ENCODE results near the gene FMNL2.

FMNL2 gene

GRCh38 chr2:152501666-152502065 lies 166.7 kb downstream of the FMNL2 start:
- ATAC-seq = no peak
- TF ChIP-seq, protein P1, sequence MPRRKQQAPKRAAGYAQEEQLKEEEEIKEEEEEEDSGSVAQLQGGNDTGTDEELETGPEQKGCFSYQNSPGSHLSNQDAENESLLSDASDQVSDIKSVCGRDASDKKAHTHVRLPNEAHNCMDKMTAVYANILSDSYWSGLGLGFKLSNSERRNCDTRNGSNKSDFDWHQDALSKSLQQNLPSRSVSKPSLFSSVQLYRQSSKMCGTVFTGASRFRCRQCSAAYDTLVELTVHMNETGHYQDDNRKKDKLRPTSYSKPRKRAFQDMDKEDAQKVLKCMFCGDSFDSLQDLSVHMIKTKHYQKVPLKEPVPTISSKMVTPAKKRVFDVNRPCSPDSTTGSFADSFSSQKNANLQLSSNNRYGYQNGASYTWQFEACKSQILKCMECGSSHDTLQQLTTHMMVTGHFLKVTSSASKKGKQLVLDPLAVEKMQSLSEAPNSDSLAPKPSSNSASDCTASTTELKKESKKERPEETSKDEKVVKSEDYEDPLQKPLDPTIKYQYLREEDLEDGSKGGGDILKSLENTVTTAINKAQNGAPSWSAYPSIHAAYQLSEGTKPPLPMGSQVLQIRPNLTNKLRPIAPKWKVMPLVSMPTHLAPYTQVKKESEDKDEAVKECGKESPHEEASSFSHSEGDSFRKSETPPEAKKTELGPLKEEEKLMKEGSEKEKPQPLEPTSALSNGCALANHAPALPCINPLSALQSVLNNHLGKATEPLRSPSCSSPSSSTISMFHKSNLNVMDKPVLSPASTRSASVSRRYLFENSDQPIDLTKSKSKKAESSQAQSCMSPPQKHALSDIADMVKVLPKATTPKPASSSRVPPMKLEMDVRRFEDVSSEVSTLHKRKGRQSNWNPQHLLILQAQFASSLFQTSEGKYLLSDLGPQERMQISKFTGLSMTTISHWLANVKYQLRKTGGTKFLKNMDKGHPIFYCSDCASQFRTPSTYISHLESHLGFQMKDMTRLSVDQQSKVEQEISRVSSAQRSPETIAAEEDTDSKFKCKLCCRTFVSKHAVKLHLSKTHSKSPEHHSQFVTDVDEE (CRISPR knock-in tag; IDR thresholded peaks at IDR 0.05) = no peak
- TF ChIP-seq, protein P2, sequence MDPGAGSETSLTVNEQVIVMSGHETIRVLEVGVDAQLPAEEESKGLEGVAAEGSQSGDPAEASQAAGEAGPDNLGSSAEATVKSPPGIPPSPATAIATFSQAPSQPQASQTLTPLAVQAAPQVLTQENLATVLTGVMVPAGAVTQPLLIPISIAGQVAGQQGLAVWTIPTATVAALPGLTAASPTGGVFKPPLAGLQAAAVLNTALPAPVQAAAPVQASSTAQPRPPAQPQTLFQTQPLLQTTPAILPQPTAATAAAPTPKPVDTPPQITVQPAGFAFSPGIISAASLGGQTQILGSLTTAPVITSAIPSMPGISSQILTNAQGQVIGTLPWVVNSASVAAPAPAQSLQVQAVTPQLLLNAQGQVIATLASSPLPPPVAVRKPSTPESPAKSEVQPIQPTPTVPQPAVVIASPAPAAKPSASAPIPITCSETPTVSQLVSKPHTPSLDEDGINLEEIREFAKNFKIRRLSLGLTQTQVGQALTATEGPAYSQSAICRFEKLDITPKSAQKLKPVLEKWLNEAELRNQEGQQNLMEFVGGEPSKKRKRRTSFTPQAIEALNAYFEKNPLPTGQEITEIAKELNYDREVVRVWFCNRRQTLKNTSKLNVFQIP (CRISPR knock-in tag; IDR thresholded peaks at IDR 0.05; ENCODE audit: borderline replicate concordance, low read depth) = no peak
- TF ChIP-seq, protein P3, sequence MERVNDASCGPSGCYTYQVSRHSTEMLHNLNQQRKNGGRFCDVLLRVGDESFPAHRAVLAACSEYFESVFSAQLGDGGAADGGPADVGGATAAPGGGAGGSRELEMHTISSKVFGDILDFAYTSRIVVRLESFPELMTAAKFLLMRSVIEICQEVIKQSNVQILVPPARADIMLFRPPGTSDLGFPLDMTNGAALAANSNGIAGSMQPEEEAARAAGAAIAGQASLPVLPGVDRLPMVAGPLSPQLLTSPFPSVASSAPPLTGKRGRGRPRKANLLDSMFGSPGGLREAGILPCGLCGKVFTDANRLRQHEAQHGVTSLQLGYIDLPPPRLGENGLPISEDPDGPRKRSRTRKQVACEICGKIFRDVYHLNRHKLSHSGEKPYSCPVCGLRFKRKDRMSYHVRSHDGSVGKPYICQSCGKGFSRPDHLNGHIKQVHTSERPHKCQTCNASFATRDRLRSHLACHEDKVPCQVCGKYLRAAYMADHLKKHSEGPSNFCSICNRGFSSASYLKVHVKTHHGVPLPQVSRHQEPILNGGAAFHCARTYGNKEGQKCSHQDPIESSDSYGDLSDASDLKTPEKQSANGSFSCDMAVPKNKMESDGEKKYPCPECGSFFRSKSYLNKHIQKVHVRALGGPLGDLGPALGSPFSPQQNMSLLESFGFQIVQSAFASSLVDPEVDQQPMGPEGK (CRISPR knock-in tag; IDR thresholded peaks at IDR 0.05; ENCODE audit: borderline replicate concordance) = no peak
- no peak for TF ChIP-seq ESRRG (CRISPR knock-in tag; IDR thresholded peaks at IDR 0.05)
- TF ChIP-seq, protein P4, sequence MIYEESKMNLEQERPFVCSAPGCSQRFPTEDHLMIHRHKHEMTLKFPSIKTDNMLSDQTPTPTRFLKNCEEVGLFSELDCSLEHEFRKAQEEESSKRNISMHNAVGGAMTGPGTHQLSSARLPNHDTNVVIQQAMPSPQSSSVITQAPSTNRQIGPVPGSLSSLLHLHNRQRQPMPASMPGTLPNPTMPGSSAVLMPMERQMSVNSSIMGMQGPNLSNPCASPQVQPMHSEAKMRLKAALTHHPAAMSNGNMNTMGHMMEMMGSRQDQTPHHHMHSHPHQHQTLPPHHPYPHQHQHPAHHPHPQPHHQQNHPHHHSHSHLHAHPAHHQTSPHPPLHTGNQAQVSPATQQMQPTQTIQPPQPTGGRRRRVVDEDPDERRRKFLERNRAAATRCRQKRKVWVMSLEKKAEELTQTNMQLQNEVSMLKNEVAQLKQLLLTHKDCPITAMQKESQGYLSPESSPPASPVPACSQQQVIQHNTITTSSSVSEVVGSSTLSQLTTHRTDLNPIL (CRISPR knock-in tag; IDR thresholded peaks at IDR 0.05; ENCODE audit: low read depth) = no peak
- TF ChIP-seq ZC3H10 (CRISPR knock-in tag; IDR thresholded peaks at IDR 0.05) = no peak
- TF ChIP-seq ISL1 (CRISPR knock-in tag; IDR thresholded peaks at IDR 0.05) = no peak
- no peak for TF ChIP-seq ZNF565 (CRISPR knock-in tag; conservative IDR thresholded peaks at IDR 0.05; ENCODE audit: low read depth)
- no peak for TF ChIP-seq ZNF70 (CRISPR knock-in tag; IDR thresholded peaks at IDR 0.05)
- TF ChIP-seq PPARA (CRISPR knock-in tag; IDR thresholded peaks at IDR 0.05; ENCODE audit: borderline replicate concordance) = no peak
- no peak for TF ChIP-seq BACH2 (CRISPR knock-in tag; IDR thresholded peaks at IDR 0.05; ENCODE audit: borderline replicate concordance)
- no peak for TF ChIP-seq CSDC2 (CRISPR knock-in tag; IDR thresholded peaks at IDR 0.05)
- TF ChIP-seq ZFP30 (CRISPR knock-in tag; IDR thresholded peaks at IDR 0.05) = no peak
- TF ChIP-seq, protein P5, sequence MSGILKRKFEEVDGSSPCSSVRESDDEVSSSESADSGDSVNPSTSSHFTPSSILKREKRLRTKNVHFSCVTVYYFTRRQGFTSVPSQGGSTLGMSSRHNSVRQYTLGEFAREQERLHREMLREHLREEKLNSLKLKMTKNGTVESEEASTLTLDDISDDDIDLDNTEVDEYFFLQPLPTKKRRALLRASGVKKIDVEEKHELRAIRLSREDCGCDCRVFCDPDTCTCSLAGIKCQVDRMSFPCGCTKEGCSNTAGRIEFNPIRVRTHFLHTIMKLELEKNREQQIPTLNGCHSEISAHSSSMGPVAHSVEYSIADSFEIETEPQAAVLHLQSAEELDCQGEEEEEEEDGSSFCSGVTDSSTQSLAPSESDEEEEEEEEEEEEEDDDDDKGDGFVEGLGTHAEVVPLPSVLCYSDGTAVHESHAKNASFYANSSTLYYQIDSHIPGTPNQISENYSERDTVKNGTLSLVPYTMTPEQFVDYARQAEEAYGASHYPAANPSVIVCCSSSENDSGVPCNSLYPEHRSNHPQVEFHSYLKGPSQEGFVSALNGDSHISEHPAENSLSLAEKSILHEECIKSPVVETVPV (CRISPR knock-in tag; IDR thresholded peaks at IDR 0.05) = no peak
- TF ChIP-seq TOX (CRISPR knock-in tag; IDR thresholded peaks at IDR 0.05; ENCODE audit: borderline replicate concordance) = no peak
- no peak for TF ChIP-seq ZFP3 (CRISPR knock-in tag; IDR thresholded peaks at IDR 0.05)
- no peak for TF ChIP-seq ARNTL (CRISPR knock-in tag; IDR thresholded peaks at IDR 0.05; ENCODE audit: borderline replicate concordance, low read depth)
- no peak for TF ChIP-seq SNAI2 (CRISPR knock-in tag; IDR thresholded peaks at IDR 0.05)
- TF ChIP-seq OSR1 (CRISPR knock-in tag; IDR thresholded peaks at IDR 0.05) = no peak
- TF ChIP-seq GLIS3 (CRISPR knock-in tag; IDR thresholded peaks at IDR 0.05) = no peak

DNA sequence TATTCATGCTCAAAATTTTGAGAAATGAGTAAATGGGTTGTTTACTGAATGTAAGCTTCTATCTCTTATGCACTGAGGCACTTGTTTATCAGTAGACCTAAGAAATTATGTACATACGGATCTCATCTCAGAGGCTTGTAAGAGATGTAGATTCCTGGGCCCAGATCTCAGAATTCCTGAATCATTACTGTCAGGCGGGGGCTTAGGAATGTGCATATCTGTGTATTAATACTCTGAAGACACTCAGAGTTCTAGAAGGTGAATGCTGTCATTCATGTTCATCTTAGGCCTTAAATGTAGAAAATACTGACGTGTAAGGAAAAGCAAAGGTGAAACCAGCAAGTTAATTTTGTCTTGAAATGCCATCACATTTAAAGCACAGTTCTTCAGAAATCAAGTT lies 169.6 kb downstream of the FMNL2 start:
- ATAC-seq = peak; percentile 84
- TF ChIP-seq SNAI2 (CRISPR knock-in tag; IDR thresholded peaks at IDR 0.05) (no peak), ISL1 (CRISPR knock-in tag; IDR thresholded peaks at IDR 0.05) (peak; percentile 40), ZFP30 (CRISPR knock-in tag; IDR thresholded peaks at IDR 0.05) (no peak)
- TF ChIP-seq, protein P3 (CRISPR knock-in tag; IDR thresholded peaks at IDR 0.05; ENCODE audit: borderline replicate concordance) = peak; percentile 38; the same call in 1 of the 2 replicates
